Astrocyte (in vitro differentiated cells and primary cell): ENCODE data around the gene SRSF8. TPM values are rescaled to one million over a fixed set of nuclear protein-coding genes. Genes with fewer than 3 reads are reported as not detected.
A peak's percentile ranks its signal among the peaks of the same experiment; 100 is the strongest.

Experiments
- DNase-seq: peaks from one replicate; pipeline ENCODE4 v3.0.0-alpha.2; 2010; ENCODE audit warnings: low read depth
- FAIRE-seq: peaks from 2 replicates; lab custom pipeline; 2011; peaks lifted over from hg19 to GRCh38; lab: Jason Lieb, UNC
- H2AFZ ChIP-seq: 2 replicates; pipeline ENCODE4 v1.6.0; 2012; ENCODE audit warnings: low read depth, low read length, inconsistent platforms
- H3K27ac ChIP-seq: 2 replicates; pipeline ENCODE4 v1.5.1; 2011; ENCODE audit warnings: low read depth, low read length, inconsistent platforms
- H3K27me3 ChIP-seq: 2 replicates; pipeline ENCODE4 v1.6.0; 2011; ENCODE audit warnings: low read length, inconsistent platforms; ENCODE audit not compliant: insufficient read depth
- H3K36me3 ChIP-seq: 2 replicates; pipeline ENCODE4 v1.5.1; 2011; ENCODE audit warnings: low read length, inconsistent platforms; ENCODE audit not compliant: insufficient read depth
- H3K4me1 ChIP-seq: 2 replicates; pipeline ENCODE4 v1.5.1; 2011; ENCODE audit warnings: low read length, inconsistent platforms; ENCODE audit not compliant: insufficient read depth
- H3K4me2 ChIP-seq: 2 replicates; pipeline ENCODE4 v1.6.0; 2012; ENCODE audit warnings: low read length, inconsistent platforms
- H3K4me3 ChIP-seq: 2 replicates; pipeline ENCODE4 v1.5.1; 2011; ENCODE audit warnings: low read depth, mild to moderate bottlenecking, low read length, inconsistent platforms; ENCODE audit not compliant: insufficient read depth
- H3K79me2 ChIP-seq: 2 replicates; pipeline ENCODE4 v1.6.0; 2012; ENCODE audit warnings: mild to moderate bottlenecking, low read length, inconsistent platforms; ENCODE audit not compliant: insufficient read depth
- H3K9ac ChIP-seq: 2 replicates; pipeline ENCODE4 v1.6.0; 2012; ENCODE audit warnings: mild to moderate bottlenecking, low read length, inconsistent platforms
- H3K9me3 ChIP-seq: 2 replicates; pipeline ENCODE4 v1.5.1; 2012; ENCODE audit warnings: low read depth, mild to moderate bottlenecking, low read length, inconsistent platforms; ENCODE audit not compliant: insufficient read depth
- H4K20me1 ChIP-seq: 2 replicates; pipeline ENCODE4 v1.6.0; 2012; ENCODE audit warnings: low read length, inconsistent platforms; ENCODE audit not compliant: insufficient read depth
- H3K27ac Mint-ChIP-seq: one replicate; pipeline ENCODE4 v1.8.0; 2021; ENCODE audit warnings: mild to moderate bottlenecking, mixed read lengths; ENCODE audit not compliant: unreplicated experiment
- H3K27me3 Mint-ChIP-seq: one replicate; pipeline ENCODE4 v1.8.0; 2021; ENCODE audit warnings: low read depth, mixed read lengths; ENCODE audit not compliant: unreplicated experiment
- H3K36me3 Mint-ChIP-seq: one replicate; pipeline ENCODE4 v1.8.0; 2021; ENCODE audit warnings: low read depth, mixed read lengths; ENCODE audit not compliant: unreplicated experiment
- H3K4me1 Mint-ChIP-seq: one replicate; pipeline ENCODE4 v1.8.0; 2021; ENCODE audit warnings: low read depth, mixed read lengths; ENCODE audit not compliant: unreplicated experiment
- H3K4me3 Mint-ChIP-seq: one replicate; pipeline ENCODE4 v1.8.0; 2021; ENCODE audit warnings: mild to moderate bottlenecking, moderate library complexity, mixed read lengths; ENCODE audit not compliant: unreplicated experiment
- H3K9me3 Mint-ChIP-seq: one replicate; pipeline ENCODE4 v1.8.0; 2021; ENCODE audit warnings: mild to moderate bottlenecking, mixed read lengths; ENCODE audit not compliant: unreplicated experiment
- EZH2 ChIP-seq: IDR thresholded peaks from 2 replicates; pipeline ENCODE4 v1.6.1; 2012; ENCODE audit warnings: mild to moderate bottlenecking, low read length, inconsistent platforms; ENCODE audit not compliant: insufficient read depth
- total RNA-seq: library from RNA; stranded (reverse); gene quantifications from 2 replicates; pipeline ENCODE4 v1.2.1, GENCODE V29; 2021
- TF ChIP-seq, protein P1 (sequence below): IDR thresholded peaks from 2 replicates; pipeline ENCODE4 v1.5.1; 2011; ENCODE audit warnings: low read depth, mild to moderate bottlenecking, inconsistent platforms, low read length, moderate library complexity; ENCODE audit not compliant: insufficient read depth

The SRSF8 gene
- total RNA-seq, 1 donor from 2014 or later = 47.5 TPM

DNA sequence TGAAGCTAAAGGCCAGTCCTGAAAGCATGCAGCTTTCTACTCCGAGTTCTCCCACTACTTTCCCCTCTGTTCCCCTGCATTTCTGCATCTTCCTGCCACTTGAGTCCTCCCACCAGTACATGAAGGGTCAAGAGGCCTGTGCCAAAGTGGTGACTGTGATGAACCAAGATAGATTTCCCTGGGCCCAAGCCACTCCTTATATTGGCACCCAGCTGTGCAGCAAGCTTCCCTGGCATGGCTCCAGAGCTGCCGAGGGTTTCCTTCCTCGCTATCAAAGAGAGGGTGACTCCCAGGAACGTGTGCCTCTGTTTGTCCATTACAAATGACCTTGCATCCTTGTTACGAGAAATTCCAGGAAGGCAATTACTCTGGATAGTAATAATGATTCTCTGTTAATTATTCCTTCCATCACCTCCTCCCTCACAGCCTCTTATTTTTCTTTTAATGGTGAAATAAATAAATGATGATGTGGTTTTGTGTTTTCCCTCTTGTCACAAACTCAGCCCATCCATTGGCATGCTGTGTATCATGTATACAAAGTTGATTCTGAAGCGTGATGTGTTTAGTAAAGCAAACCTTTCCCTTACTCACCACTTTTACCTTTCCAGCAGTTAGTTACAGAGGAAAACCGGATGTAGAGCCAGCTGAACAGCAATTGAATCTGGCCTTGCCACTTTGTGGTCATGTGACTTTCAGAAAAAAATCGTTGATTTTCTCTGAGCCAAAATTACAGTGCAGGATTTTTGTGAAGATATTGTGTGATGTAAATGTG lies 8.3 kb downstream of the SRSF8 start:
- Histone ChIP-seq H3K4me1 (peaks cover 8% of the 10 kb centered on the region), H3K36me3 (no peaks in the 10 kb centered on the region), H3K9ac (no peak overlapping the region), H4K20me1 (peaks cover 7% of the 10 kb centered on the region), H2AFZ (peak overlapping the region; percentile 14), H3K4me2 (no peak overlapping the region), H3K9me3 (no peaks in the 10 kb centered on the region), H3K79me2 (peaks cover 8% of the 10 kb centered on the region), H3K27ac (no peak overlapping the region), H3K4me3 (no peak overlapping the region), H3K27me3 (no peaks in the 10 kb centered on the region)
- Mint-ChIP-seq H3K4me1 (peaks cover 20% of the 10 kb centered on the region), H3K4me3 (no peak overlapping the region), H3K36me3 (peaks cover 3% of the 10 kb centered on the region), H3K27me3 (no peaks in the 10 kb centered on the region), H3K9me3 (no peaks in the 10 kb centered on the region), H3K27ac (no peak overlapping the region)
- no peak for FAIRE-seq
- TF ChIP-seq, protein P1, sequence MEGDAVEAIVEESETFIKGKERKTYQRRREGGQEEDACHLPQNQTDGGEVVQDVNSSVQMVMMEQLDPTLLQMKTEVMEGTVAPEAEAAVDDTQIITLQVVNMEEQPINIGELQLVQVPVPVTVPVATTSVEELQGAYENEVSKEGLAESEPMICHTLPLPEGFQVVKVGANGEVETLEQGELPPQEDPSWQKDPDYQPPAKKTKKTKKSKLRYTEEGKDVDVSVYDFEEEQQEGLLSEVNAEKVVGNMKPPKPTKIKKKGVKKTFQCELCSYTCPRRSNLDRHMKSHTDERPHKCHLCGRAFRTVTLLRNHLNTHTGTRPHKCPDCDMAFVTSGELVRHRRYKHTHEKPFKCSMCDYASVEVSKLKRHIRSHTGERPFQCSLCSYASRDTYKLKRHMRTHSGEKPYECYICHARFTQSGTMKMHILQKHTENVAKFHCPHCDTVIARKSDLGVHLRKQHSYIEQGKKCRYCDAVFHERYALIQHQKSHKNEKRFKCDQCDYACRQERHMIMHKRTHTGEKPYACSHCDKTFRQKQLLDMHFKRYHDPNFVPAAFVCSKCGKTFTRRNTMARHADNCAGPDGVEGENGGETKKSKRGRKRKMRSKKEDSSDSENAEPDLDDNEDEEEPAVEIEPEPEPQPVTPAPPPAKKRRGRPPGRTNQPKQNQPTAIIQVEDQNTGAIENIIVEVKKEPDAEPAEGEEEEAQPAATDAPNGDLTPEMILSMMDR = no peak
- TF ChIP-seq EZH2 = no peak
- no peak for DNase-seq

GRCh38 chr11:95076416-95076815 lies 9.7 kb downstream of the SRSF8 start:
- Histone ChIP-seq H3K9ac (no peak overlapping the region), H3K4me2 (peak overlapping the region; percentile 27)
- H3K9me3 Mint-ChIP-seq = no peaks in the 10 kb centered on the region

More at GRCh38 chr11:95076416-95076815, 9.7 kb downstream of the SRSF8 start:
- Histone ChIP-seq H3K4me3 (no peak overlapping the region), H3K9me3 (no peaks in the 10 kb centered on the region), H4K20me1 (no peaks in the 10 kb centered on the region), H3K27ac (no peak overlapping the region), H3K27me3 (no peaks in the 10 kb centered on the region), H3K4me1 (peaks cover 11% of the 10 kb centered on the region), H2AFZ (no peak overlapping the region), H3K36me3 (no peaks in the 10 kb centered on the region), H3K79me2 (no peaks in the 10 kb centered on the region)
- TF ChIP-seq, protein P1 = no peak
- TF ChIP-seq EZH2 = no peak
- Mint-ChIP-seq H3K4me3 (no peak overlapping the region), H3K4me1 (peaks cover 19% of the 10 kb centered on the region), H3K36me3 (peaks cover 3% of the 10 kb centered on the region), H3K27me3 (no peaks in the 10 kb centered on the region), H3K27ac (no peak overlapping the region)
- DNase-seq (peak; percentile 84), FAIRE-seq (no peak)
